ENCODE data around the gene KCNAB2.
"Not testable (repeated sequence)": the region's sequence is repeated elsewhere in the genome, so short reads cannot be mapped to it uniquely, and the experiment has no call there.

The KCNAB2 gene

DNA sequence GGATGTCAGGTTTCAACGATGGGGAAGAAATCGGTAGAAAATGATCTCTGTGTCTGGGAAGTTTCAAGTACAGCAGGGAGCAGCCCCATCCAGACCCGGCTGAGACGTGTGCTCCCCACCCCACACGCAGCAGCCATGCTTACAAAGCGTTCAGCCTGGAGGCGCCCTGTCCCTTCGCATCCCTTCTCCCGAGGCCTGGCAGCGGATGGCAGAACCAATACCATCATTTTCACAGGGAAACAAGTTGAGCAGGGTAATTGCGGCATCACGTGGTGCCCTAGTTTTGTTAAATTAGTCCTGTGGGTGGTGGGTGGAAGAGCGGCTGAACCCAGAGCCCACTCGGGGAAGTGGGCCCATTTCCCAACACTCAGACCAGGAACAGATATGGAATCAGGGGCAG is 23.9 kb downstream of the KCNAB2 start:
- WGBS, 2 experiments: 93% methylated on average over 14 of the region's 14 CpGs
- Histone ChIP-seq H3K9me3 (ENCODE audit: control insufficient read depth, low read length) (no peaks in the 10 kb centered on the region), H3K27me3 (ENCODE audit: control insufficient read depth, insufficient read depth, low read length, poor library complexity, severe bottlenecking) (no peaks in the 10 kb centered on the region), H3K36me3 (ENCODE audit: control insufficient read depth, insufficient read depth, low read length) (no peaks in the 10 kb centered on the region), H3K4me3 (ENCODE audit: insufficient read depth, low read depth, low read length) (no peak overlapping the region), H3K4me1 (ENCODE audit: control insufficient read depth, insufficient read depth, low read length) (peaks cover 12% of the 10 kb centered on the region), H3K27ac (ENCODE audit: insufficient read depth, low read depth, low read length, poor library complexity, severe bottlenecking) (no peak overlapping the region)

DNA sequence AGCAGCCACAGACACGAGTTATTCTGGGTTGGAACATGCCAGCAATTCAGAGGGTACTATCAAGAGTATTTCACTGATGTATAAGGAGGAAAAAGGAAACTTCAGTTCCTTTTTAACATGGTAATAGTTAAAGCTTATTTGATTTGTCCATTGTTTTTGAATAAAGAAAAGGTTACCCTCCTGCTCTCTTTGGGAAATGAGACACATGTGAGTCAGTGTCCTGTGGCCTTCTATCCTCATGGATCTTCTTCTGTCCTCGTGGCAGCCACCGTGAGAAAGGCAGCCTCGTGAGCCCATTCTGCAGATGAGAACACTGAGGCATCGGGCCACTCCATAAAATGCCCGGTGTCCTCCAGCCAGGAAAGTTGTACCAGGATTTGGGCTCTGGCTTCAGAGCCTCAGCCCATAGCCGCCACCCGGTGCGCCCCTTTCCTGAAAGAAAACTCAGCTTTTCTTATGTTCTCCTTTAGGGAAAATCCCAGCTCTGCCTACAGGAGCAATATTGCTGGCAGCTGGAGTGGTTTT is 24.8 kb downstream of the KCNAB2 start:
- Histone ChIP-seq H3K9me3 (ENCODE audit: control insufficient read depth, low read length) (no peaks in the 10 kb centered on the region), H3K4me3 (ENCODE audit: insufficient read depth, low read depth, low read length) (no peak overlapping the region), H3K27me3 (ENCODE audit: control insufficient read depth, insufficient read depth, low read length, poor library complexity, severe bottlenecking) (no peaks in the 10 kb centered on the region), H3K4me1 (ENCODE audit: control insufficient read depth, insufficient read depth, low read length) (peaks cover 4% of the 10 kb centered on the region), H3K36me3 (ENCODE audit: control insufficient read depth, insufficient read depth, low read length) (no peaks in the 10 kb centered on the region), H3K27ac (ENCODE audit: insufficient read depth, low read depth, low read length, poor library complexity, severe bottlenecking) (no peak overlapping the region)
- 92 to 95% methylated on average over 9 of the region's 9 CpGs for WGBS, 2 experiments

DNA sequence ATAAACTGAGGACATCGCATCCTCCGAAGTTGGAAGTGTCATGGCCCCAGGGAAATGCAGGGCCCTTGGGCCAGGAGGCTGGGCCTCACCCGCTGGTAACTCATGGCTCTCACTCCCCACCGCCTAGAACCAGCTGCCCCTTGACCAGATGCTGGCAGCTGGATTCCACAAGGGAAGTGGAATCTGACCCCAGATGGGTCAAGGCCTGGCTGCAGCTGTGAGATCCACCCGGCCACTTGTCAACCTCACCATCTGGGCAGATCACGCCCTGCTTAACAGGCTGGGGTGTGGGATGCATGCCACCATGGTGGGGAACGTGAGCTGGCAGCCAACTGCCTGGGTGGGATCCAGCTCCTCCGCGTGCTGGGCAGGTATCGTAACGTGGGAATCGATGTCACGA is 25.5 kb downstream of the KCNAB2 start:
- H3K27ac ChIP-seq (ENCODE audit: insufficient read depth, low read depth, low read length, poor library complexity, severe bottlenecking): no peak overlapping the region
- no peaks in the 10 kb centered on the region for H3K9me3 ChIP-seq (ENCODE audit: control insufficient read depth, low read length)
- 93 to 96% methylated on average over 13 of the region's 13 CpGs for WGBS, 2 experiments
- H3K27me3 ChIP-seq (ENCODE audit: control insufficient read depth, insufficient read depth, low read length, poor library complexity, severe bottlenecking): no peaks in the 10 kb centered on the region
- peaks cover 4% of the 10 kb centered on the region for H3K4me1 ChIP-seq (ENCODE audit: control insufficient read depth, insufficient read depth, low read length)
- H3K36me3 ChIP-seq (ENCODE audit: control insufficient read depth, insufficient read depth, low read length): no peaks in the 10 kb centered on the region
- H3K4me3 ChIP-seq (ENCODE audit: insufficient read depth, low read depth, low read length): no peak overlapping the region

DNA sequence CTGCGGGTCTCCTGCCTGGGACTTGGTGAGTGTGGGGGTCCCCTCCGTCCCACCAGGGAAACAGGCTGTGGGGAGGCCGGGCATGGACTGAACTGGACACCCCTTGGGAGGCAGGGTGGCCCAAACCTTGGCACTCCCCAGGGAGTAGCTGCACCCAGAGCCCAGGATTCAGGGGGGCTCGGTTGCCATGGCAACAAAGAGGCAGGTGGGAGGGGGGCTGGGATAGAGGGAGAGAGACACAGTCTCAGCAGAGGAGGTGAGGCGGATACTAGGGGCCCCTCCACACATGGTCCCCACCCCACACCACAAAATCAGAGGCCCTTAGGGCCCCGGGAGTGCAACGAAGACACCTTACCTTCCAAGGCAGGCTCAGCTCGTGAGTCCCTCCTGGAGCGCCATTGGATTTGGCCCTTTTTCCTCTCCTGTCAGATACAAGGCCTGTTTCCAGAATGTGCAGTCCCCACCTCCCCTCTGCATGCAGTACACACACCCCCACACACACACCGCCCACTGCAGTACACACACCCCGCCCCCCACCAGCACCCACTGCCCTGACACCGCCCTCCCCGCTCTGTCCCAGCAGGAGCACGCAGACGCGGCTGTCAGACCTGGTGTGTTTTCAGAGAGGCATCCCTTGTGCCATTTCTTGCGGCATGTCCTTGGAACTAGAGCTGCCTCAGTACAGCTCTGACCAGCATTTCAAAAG is 27.2 kb downstream of the KCNAB2 start:
- Histone ChIP-seq H3K4me3 (ENCODE audit: insufficient read depth, low read depth, low read length) (no peak overlapping the region), H3K36me3 (ENCODE audit: control insufficient read depth, insufficient read depth, low read length) (no peaks in the 10 kb centered on the region), H3K9me3 (ENCODE audit: control insufficient read depth, low read length) (no peaks in the 10 kb centered on the region), H3K27ac (ENCODE audit: insufficient read depth, low read depth, low read length, poor library complexity, severe bottlenecking) (no peak overlapping the region), H3K27me3 (ENCODE audit: control insufficient read depth, insufficient read depth, low read length, poor library complexity, severe bottlenecking) (no peaks in the 10 kb centered on the region), H3K4me1 (ENCODE audit: control insufficient read depth, insufficient read depth, low read length) (peaks cover 4% of the 10 kb centered on the region)
- WGBS, 2 experiments: 91% methylated on average over 17 of the region's 17 CpGs

DNA sequence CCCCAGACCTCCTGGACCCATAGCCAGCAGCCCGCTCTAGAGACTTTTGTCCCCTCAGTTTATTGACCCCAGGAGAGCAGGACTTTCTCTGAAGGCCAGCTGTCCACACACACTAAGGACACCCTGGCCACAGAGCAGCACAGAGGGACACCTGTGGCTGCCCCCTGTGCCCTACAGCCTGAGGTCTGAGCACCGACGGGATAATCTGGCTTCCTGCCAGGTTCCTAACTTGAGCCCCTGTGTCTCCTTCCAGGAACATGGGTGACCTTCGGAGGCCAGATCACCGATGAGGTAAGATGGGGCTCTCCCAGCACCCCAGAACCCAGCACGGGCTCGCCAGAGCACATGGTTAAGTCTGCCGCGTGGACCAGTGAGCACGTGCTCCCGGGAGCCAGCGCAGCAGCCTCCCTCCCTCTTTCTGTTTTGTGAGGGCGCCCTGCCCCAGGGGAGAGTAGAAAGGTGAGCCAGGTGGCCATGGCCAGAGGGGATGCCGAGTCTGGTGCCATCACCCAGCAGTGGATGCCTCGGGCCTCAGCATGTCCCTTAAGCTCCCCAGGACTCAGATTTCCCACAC is 27.9 kb downstream of the KCNAB2 start:
- no peaks in the 10 kb centered on the region for H3K36me3 ChIP-seq (ENCODE audit: control insufficient read depth, insufficient read depth, low read length)
- no peaks in the 10 kb centered on the region for H3K9me3 ChIP-seq (ENCODE audit: control insufficient read depth, low read length)
- no peaks in the 10 kb centered on the region for H3K27me3 ChIP-seq (ENCODE audit: control insufficient read depth, insufficient read depth, low read length, poor library complexity, severe bottlenecking)
- H3K27ac ChIP-seq (ENCODE audit: insufficient read depth, low read depth, low read length, poor library complexity, severe bottlenecking): no peak overlapping the region
- 92 to 95% methylated on average over 15 of the region's 15 CpGs for WGBS, 2 experiments
- no peak overlapping the region for H3K4me3 ChIP-seq (ENCODE audit: insufficient read depth, low read depth, low read length)
- H3K4me1 ChIP-seq (ENCODE audit: control insufficient read depth, insufficient read depth, low read length): peaks cover 4% of the 10 kb centered on the region

DNA sequence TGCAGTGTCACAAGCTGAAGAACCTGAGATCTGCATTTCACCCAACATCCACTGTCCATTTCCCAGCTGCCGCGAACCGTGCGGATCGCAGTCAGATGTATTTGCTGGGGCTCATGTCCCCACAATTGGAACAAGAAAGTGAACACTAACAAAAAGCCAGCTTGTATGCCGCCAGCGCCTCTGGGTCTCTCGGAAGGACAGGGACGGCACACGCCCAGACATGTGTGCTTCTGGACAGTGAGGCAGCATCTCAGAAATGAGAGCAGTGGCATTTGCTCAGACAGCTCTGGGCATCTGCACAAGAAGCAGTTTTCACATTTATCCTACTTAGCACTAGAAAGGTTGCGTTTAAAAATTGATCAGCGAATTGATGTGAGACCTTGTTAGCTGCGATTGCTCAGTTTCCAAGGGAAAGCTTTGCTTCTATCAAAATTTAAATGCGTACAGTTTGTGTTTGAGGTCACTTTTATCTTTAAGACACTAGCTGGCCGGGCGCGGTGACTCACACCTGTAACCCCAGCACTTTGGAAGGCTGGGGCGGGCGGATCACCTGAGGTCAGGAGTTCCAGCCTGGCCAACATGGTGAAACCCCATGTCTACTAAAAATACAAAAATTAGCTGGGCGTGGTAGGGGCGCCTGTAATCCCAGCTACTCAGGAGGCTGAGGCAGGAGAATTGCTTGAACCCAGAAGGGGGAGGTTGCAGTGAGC is 28.7 kb downstream of the KCNAB2 start:
- no peak overlapping the region for H3K27ac ChIP-seq (ENCODE audit: insufficient read depth, low read depth, low read length, poor library complexity, severe bottlenecking)
- H3K4me1 ChIP-seq (ENCODE audit: control insufficient read depth, insufficient read depth, low read length): peaks cover 4% of the 10 kb centered on the region
- H3K36me3 ChIP-seq (ENCODE audit: control insufficient read depth, insufficient read depth, low read length): no peaks in the 10 kb centered on the region
- no peaks in the 10 kb centered on the region for H3K9me3 ChIP-seq (ENCODE audit: control insufficient read depth, low read length)
- no peaks in the 10 kb centered on the region for H3K27me3 ChIP-seq (ENCODE audit: control insufficient read depth, insufficient read depth, low read length, poor library complexity, severe bottlenecking)
- H3K4me3 ChIP-seq (ENCODE audit: insufficient read depth, low read depth, low read length): no peak overlapping the region
- WGBS, 2 experiments: 95% methylated on average over 21 of the region's 21 CpGs

DNA sequence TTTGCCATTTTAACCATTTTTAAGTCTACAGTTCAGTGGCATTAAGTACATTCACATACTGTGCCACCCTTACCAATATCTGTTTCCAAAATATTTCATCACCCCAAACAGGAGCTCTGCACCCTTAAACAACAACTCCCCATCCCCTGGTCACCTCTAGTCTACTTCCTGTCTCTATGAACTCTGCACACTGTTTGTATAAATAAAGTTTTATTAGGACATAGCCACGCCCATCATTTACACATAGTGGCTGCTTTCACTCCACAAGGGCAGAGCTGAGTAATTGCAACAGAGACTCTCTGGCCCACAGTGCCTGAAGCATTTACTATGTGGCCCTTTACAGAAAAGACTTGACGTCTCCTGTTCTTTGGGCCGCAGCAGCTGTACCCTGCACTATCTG is 30.1 kb downstream of the KCNAB2 start:
- Histone ChIP-seq H3K36me3 (ENCODE audit: control insufficient read depth, insufficient read depth, low read length) (no peaks in the 10 kb centered on the region), H3K27me3 (ENCODE audit: control insufficient read depth, insufficient read depth, low read length, poor library complexity, severe bottlenecking) (no peaks in the 10 kb centered on the region), H3K4me3 (ENCODE audit: insufficient read depth, low read depth, low read length) (no peak overlapping the region), H3K27ac (ENCODE audit: insufficient read depth, low read depth, low read length, poor library complexity, severe bottlenecking) (no peak overlapping the region), H3K9me3 (ENCODE audit: control insufficient read depth, low read length) (no peaks in the 10 kb centered on the region), H3K4me1 (ENCODE audit: control insufficient read depth, insufficient read depth, low read length) (peaks cover 4% of the 10 kb centered on the region)
- WGBS, 2 experiments: 93 to 96% methylated on average over 3 of the region's 3 CpGs

DNA sequence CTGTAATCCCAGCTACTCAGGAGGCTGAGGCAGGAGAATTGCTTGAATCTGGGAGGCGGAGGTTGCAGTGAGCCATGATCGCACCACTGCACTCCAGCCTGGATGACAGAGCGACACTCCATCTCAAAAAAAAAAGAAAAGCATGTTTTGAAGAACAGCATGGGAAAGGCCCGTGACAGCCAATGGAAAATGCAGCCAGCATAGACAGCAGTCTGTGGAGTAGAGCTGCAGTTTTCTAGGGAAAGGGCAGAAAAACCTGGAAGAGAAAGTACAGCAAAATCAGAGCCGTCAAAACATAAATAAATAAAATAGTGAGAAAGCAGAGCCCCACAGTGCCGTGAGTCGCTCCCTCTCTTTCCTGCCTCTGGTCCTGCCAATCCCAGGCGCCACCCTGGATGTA is 31.4 kb downstream of the KCNAB2 start:
- not testable (repeated sequence) for H3K9me3 ChIP-seq (ENCODE audit: control insufficient read depth, low read length); H3K4me3 ChIP-seq (ENCODE audit: insufficient read depth, low read depth, low read length); H3K27me3 ChIP-seq (ENCODE audit: control insufficient read depth, insufficient read depth, low read length, poor library complexity, severe bottlenecking); H3K4me1 ChIP-seq (ENCODE audit: control insufficient read depth, insufficient read depth, low read length); H3K27ac ChIP-seq (ENCODE audit: insufficient read depth, low read depth, low read length, poor library complexity, severe bottlenecking); H3K36me3 ChIP-seq (ENCODE audit: control insufficient read depth, insufficient read depth, low read length)
- WGBS, 2 experiments: 89 to 90% methylated on average over 8 of the region's 8 CpGs

DNA sequence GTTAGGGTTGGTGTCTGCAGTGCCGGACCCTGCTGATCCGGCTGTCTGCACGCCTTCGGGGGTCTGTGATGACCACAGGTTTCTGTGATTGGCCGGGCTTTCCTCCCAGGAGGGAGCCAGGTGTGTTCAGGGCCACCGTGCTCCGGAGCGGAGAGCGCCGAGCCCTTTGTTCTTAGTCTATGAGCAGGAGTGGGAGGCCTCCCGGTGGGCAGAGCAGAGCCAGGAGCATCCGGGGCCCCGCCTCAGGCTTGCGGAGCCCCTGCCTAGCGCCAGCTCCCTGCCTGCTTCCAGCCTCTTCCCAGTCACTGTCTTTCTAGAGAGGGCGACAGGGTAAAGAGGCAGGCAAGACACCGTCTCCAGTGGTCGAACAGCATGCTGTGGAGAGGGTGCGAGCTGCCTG is 31.8 kb downstream of the KCNAB2 start:
- Histone ChIP-seq H3K9me3 (ENCODE audit: control insufficient read depth, low read length) (no peaks in the 10 kb centered on the region), H3K4me3 (ENCODE audit: insufficient read depth, low read depth, low read length) (no peak overlapping the region), H3K27me3 (ENCODE audit: control insufficient read depth, insufficient read depth, low read length, poor library complexity, severe bottlenecking) (no peaks in the 10 kb centered on the region), H3K36me3 (ENCODE audit: control insufficient read depth, insufficient read depth, low read length) (no peaks in the 10 kb centered on the region), H3K4me1 (ENCODE audit: control insufficient read depth, insufficient read depth, low read length) (peaks cover 6% of the 10 kb centered on the region), H3K27ac (ENCODE audit: insufficient read depth, low read depth, low read length, poor library complexity, severe bottlenecking) (no peak overlapping the region)
- WGBS, 2 experiments: 67 to 68% methylated on average over 19 of the region's 19 CpGs

DNA sequence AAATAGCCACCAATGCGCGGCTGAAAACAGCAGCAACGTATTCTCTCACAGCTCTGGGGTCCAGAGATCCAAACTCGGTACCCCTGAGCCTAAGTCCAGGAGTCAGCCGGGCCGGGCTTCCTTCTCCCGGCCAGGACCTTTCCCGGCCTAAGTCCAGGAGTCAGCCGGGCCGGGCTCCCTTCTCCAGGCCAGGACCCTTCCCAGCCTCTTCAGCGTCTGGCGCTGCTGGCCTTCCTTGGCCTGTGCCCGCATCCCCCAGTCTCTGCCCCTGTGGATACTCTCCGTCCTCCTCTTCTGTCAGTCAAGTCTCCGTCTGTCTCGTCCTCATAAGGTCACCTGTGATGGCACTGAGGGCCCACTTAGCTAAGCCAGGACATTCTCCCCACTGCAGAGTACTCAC is 32.2 kb downstream of the KCNAB2 start:
- WGBS, 2 experiments: 92 to 93% methylated on average over 16 of the region's 16 CpGs
- Histone ChIP-seq H3K27ac (ENCODE audit: insufficient read depth, low read depth, low read length, poor library complexity, severe bottlenecking) (no peak overlapping the region), H3K4me1 (ENCODE audit: control insufficient read depth, insufficient read depth, low read length) (peaks cover 10% of the 10 kb centered on the region), H3K36me3 (ENCODE audit: control insufficient read depth, insufficient read depth, low read length) (no peaks in the 10 kb centered on the region), H3K27me3 (ENCODE audit: control insufficient read depth, insufficient read depth, low read length, poor library complexity, severe bottlenecking) (no peaks in the 10 kb centered on the region), H3K9me3 (ENCODE audit: control insufficient read depth, low read length) (no peaks in the 10 kb centered on the region), H3K4me3 (ENCODE audit: insufficient read depth, low read depth, low read length) (no peak overlapping the region)

All from ectodermal cell (in vitro differentiated cells).